Kidney epithelial cell (primary cell): ENCODE results near the gene BTBD9. TPM values are rescaled to one million over a fixed set of nuclear protein-coding genes. Genes with fewer than 3 reads are reported as not detected.

Experiments used
- DNase-seq: peaks from one replicate; pipeline ENCODE4 v3.0.0-alpha.2; 2010; ENCODE audit warnings: low read depth
- H3K27me3 ChIP-seq: 2 replicates; pipeline ENCODE4 v1.6.0; 2011; ENCODE audit warnings: low read length; ENCODE audit not compliant: control insufficient read depth, insufficient read depth
- H3K36me3 ChIP-seq: 2 replicates; pipeline ENCODE4 v1.5.1; 2011; ENCODE audit warnings: low read length; ENCODE audit not compliant: control insufficient read depth, insufficient read depth
- H3K4me3 ChIP-seq: 2 replicates; pipeline ENCODE4 v1.5.1; 2011; ENCODE audit warnings: low read depth, mild to moderate bottlenecking, control low read depth, low read length
- CTCF ChIP-seq: IDR thresholded peaks from 2 replicates; pipeline ENCODE4 v1.5.1; 2011; ENCODE audit warnings: mild to moderate bottlenecking, moderate library complexity, low read length, control low read depth, inconsistent platforms; ENCODE audit not compliant: insufficient read depth, poor library complexity, severe bottlenecking
- total RNA-seq: library from RNA; depleted of rRNA; stranded (reverse); fragments of >200 nt; gene quantifications from 2 replicates; pipeline ENCODE4 v1.2.3, GENCODE V29; 2015

The BTBD9 gene
- total RNA-seq, 1 donor from 2014 or later = 7.3 TPM

DNA sequence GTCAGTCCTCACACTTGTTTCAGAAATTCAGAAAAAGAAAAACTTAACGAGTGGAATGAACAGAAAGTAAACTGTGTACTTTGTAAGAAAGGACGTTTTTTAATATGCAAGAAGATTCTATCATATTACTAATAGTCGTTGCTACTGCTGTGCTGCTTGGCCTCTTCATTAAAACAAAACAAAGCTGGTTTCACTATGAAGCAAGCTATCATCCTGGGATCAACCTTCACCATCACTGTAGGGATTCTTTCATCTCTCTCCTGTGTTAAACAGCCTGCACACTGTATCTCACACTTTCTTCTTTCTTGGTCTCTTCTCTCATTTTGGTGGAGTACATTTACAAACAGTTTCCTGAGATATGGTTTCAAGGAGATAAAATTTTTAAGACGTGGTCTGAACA lies 284.2 kb downstream of the BTBD9 start:
- Histone ChIP-seq H3K4me3 (no peak overlapping the region), H3K27me3 (no peaks in the 10 kb centered on the region), H3K36me3 (no peaks in the 10 kb centered on the region)
- no peak for TF ChIP-seq CTCF
- no peak for DNase-seq

DNA sequence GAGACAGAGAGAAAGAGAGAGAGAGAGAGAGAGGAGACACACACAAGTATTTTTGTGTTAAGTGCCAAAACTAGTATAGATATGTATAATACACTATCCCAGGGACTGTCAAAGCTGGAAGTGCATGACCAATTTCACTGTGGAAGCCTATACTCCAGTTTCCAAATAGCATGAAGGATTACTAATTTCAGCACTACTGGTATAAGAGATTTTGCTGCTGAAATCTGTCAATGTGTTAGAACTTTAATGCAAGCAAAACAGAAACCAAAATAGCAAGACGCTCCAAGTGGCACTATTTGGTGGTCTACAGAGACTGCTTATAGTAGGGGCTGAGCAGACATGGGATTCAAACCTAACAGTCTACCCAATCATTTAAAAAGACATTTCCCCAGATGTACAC lies 284.8 kb downstream of the BTBD9 start:
- Histone ChIP-seq H3K27me3 (no peaks in the 10 kb centered on the region), H3K4me3 (no peak overlapping the region), H3K36me3 (no peaks in the 10 kb centered on the region)
- no peak for TF ChIP-seq CTCF
- no peak for DNase-seq

DNA sequence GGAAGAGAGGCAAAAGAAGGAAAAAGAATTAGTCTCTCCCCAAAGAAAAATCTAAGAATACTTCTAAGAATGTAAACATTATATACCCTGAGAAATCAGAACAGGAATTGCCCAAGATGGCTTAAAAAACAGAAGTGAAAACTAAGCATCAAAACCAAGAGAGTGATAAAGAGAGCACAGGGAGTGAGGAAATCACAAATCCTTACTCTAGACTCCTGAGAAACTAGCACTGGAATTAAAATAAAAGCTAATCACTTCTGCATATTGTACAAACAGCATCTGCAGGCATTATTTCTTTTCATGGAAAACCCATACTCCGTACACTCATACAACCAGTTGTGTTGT lies 285.7 kb downstream of the BTBD9 start:
- H3K36me3 ChIP-seq = no peaks in the 10 kb centered on the region
- H3K27me3 ChIP-seq = no peaks in the 10 kb centered on the region
- no peak for DNase-seq
- no peak for TF ChIP-seq CTCF
- H3K4me3 ChIP-seq = no peak overlapping the region

DNA sequence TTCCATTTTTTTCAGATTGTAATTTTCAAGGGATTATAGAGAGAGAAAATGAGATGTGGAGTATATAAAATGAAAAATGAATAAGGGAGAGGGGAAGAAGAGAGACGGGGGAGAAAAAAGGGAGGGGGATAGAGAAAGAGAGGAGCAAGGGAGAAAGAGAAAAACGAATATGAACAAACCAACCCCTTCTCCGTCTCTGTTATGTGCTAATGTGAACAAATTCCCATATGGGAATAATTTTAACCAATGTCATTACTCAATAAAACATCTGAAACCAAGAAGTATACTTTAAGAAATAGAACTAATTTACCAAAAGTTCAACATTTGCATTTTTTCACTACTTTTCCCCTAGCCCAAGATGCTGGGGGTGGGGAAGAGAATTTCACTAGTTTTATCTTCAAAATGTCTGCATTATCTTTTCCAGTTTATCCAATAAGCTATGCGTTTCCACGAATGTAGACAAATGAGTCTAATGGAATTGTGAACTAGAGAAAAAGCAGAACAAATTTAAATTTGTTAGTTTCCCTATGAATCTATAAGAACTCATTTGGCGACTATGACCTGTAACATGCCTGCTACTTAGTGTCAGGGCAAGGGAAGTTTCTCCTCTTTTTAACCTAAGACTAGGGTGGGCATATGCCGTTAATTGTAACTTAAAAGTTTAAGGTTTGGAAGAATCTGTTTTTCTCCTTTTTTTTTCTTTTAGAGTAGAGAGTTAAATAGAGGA lies 286.3 kb downstream of the BTBD9 start:
- no peak for DNase-seq
- no peak for TF ChIP-seq CTCF
- H3K36me3 ChIP-seq = no peaks in the 10 kb centered on the region

GRCh38 chr6:38352636-38353035 lies 287.1 kb downstream of the BTBD9 start:
- no peaks in the 10 kb centered on the region for H3K27me3 ChIP-seq
- no peak for TF ChIP-seq CTCF
- H3K4me3 ChIP-seq = no peak overlapping the region
- H3K36me3 ChIP-seq = no peaks in the 10 kb centered on the region
- DNase-seq = no peak

More for the DNA sequence above, 286.3 kb downstream of the BTBD9 start:
- H3K4me3 ChIP-seq = no peak overlapping the region
- H3K27me3 ChIP-seq = no peaks in the 10 kb centered on the region

GRCh38 chr6:38350942-38351341 lies 288.8 kb downstream of the BTBD9 start:
- no peak overlapping the region for H3K4me3 ChIP-seq
- no peaks in the 10 kb centered on the region for H3K27me3 ChIP-seq
- DNase-seq = no peak
- no peak for TF ChIP-seq CTCF
- no peaks in the 10 kb centered on the region for H3K36me3 ChIP-seq
